ENCODE measurements around the gene TRIM62. TPM values are rescaled to one million over a fixed set of nuclear protein-coding genes. Genes with fewer than 3 reads are reported as not detected.

TRIM62 gene
- polyA plus RNA-seq, 1 experiment = 5.2 TPM

- Histone ChIP-seq H3K27me3 (ENCODE audit: control insufficient read depth, insufficient read depth, low read length) (no peaks in the 10 kb centered on the region), H3K36me3 (ENCODE audit: control insufficient read depth, insufficient read depth, low read length) (no peaks in the 10 kb centered on the region; the same call in 1 of the 2 replicates), H3K4me3 (ENCODE audit: low read depth, low read length) (no peak overlapping the region)
- CTCF ChIA-PET = no interaction called here
- no peak for DNase-seq (ENCODE audit: low read depth)
- POLR2A ChIA-PET = no interaction called here
- no peak for TF ChIP-seq CTCF (IDR thresholded peaks at IDR 0.05; ENCODE audit: insufficient read depth, low read depth, low read length)
Measured at GRCh38 chr1:33176887-33177286, 5.0 kb downstream of the TRIM62 start.

GRCh38 chr1:33176362-33176850, 5.4 kb downstream of the TRIM62 start:
- DNase-seq (ENCODE audit: low read depth) = no peak

GRCh38 chr1:33175865-33176264, 6.0 kb downstream of the TRIM62 start:
- CTCF ChIA-PET = no interaction called here
- H3K4me3 ChIP-seq (ENCODE audit: low read depth, low read length) = no peak overlapping the region
- no peak for DNase-seq (ENCODE audit: low read depth)

More at GRCh38 chr1:33176362-33176850, 5.4 kb downstream of the TRIM62 start:
- ChIA-PET CTCF (no interaction called here), POLR2A (no interaction called here)
- no peak for TF ChIP-seq CTCF (IDR thresholded peaks at IDR 0.05; ENCODE audit: insufficient read depth, low read depth, low read length)
- Histone ChIP-seq H3K4me3 (ENCODE audit: low read depth, low read length) (no peak overlapping the region), H3K27me3 (ENCODE audit: control insufficient read depth, insufficient read depth, low read length) (no peaks in the 10 kb centered on the region), H3K36me3 (ENCODE audit: control insufficient read depth, insufficient read depth, low read length) (no peaks in the 10 kb centered on the region; the same call in 1 of the 2 replicates)

GRCh38 chr1:33173091-33173490, 8.8 kb downstream of the TRIM62 start:
- H3K27me3 ChIP-seq (ENCODE audit: control insufficient read depth, insufficient read depth, low read length) = no peaks in the 10 kb centered on the region
- CTCF ChIA-PET = interaction anchor here (1.4 to 1.8 kb wide), 3 partner anchors 8 to 123 kb away, joined by 3 to 7 read pairs (median 3); partner anchors contain the start of gene TRIM62
- no peak overlapping the region for H3K4me3 ChIP-seq (ENCODE audit: low read depth, low read length)
- POLR2A ChIA-PET = no interaction called here
- H3K36me3 ChIP-seq (ENCODE audit: control insufficient read depth, insufficient read depth, low read length) = no peaks in the 10 kb centered on the region; the same call in none of the 2 replicates
- TF ChIP-seq CTCF (IDR thresholded peaks at IDR 0.05; ENCODE audit: insufficient read depth, low read depth, low read length) = no peak
- DNase-seq (ENCODE audit: low read depth) = no peak

More at GRCh38 chr1:33175865-33176264, 6.0 kb downstream of the TRIM62 start:
- no peak for TF ChIP-seq CTCF (IDR thresholded peaks at IDR 0.05; ENCODE audit: insufficient read depth, low read depth, low read length)
- H3K36me3 ChIP-seq (ENCODE audit: control insufficient read depth, insufficient read depth, low read length) = no peaks in the 10 kb centered on the region; the same call in 1 of the 2 replicates
- no peaks in the 10 kb centered on the region for H3K27me3 ChIP-seq (ENCODE audit: control insufficient read depth, insufficient read depth, low read length)
- POLR2A ChIA-PET = no interaction called here

GRCh38 chr1:33171977-33172813, 9.6 kb downstream of the TRIM62 start:
- Histone ChIP-seq H3K27me3 (ENCODE audit: control insufficient read depth, insufficient read depth, low read length) (no peaks in the 10 kb centered on the region), H3K36me3 (ENCODE audit: control insufficient read depth, insufficient read depth, low read length) (no peaks in the 10 kb centered on the region; the same call in none of the 2 replicates), H3K4me3 (ENCODE audit: low read depth, low read length) (no peak overlapping the region)
- ChIA-PET CTCF (interaction anchor here (0.6 to 1.8 kb wide), 4 partner anchors 9 to 124 kb away, joined by 3 to 7 read pairs (median 3); partner anchors contain the start of gene TRIM62), POLR2A (no interaction called here)
- no peak for TF ChIP-seq CTCF (IDR thresholded peaks at IDR 0.05; ENCODE audit: insufficient read depth, low read depth, low read length)
- no peak for DNase-seq (ENCODE audit: low read depth)

All from BJ (cell line).